Measurements from ENCODE around the gene KLKB1. TPM values are rescaled to one million over a fixed set of nuclear protein-coding genes. Genes with fewer than 3 reads are reported as not detected.

KLKB1 gene
- polyA plus RNA-seq, 3 donors, result 1.1 to 2.7 (median 2.2) TPM

GRCh38 chr4:186307916-186308315 lies 80.6 kb downstream of the KLKB1 start:
- DNase-seq, result no peak

Other genes with a start within 250 kb of the KLKB1 start
- gene TLR3, start 158.4 kb upstream of the KLKB1 start, polyA plus RNA-seq (ENCODE audit: insufficient read length in 3 of 3), result 10 to 100 TPM in 2 of 3 donors, 1 to 10 TPM in 1; 8.3 to 14.4 (median 11.4) TPM
- gene FAM149A, start 122.8 kb upstream of the KLKB1 start, polyA plus RNA-seq (ENCODE audit: insufficient read length in 3 of 3), result 10 to 100 TPM; 46.8 to 67.8 (median 47.7) TPM
- gene CYP4V2, start 35.9 kb upstream of the KLKB1 start, polyA plus RNA-seq (ENCODE audit: insufficient read length in 3 of 3), result 10 to 100 TPM; 19.1 to 24.4 (median 21.7) TPM
- 1 to 10 TPM; 1.9 to 5.1 (median 3.7) TPM for gene F11, start 38.7 kb downstream of the KLKB1 start, polyA plus RNA-seq (ENCODE audit: insufficient read length in 3 of 3)

Data from renal pelvis (tissue), 4 donors.